SIG-M5 treated with dmso at 0.1 percent for 504 hours (cell line): ENCODE data around the gene ANKRD65.
"Not testable (repeated sequence)": the region's sequence is repeated elsewhere in the genome, so short reads cannot be mapped to it uniquely, and the experiment has no call there.

Experiments used
- DNase-seq: peaks from one replicate; lab custom pipeline; 2025; ENCODE audit not compliant: unreplicated experiment; lab: John Stamatoyannopoulos, UW

The ANKRD65 gene

DNA sequence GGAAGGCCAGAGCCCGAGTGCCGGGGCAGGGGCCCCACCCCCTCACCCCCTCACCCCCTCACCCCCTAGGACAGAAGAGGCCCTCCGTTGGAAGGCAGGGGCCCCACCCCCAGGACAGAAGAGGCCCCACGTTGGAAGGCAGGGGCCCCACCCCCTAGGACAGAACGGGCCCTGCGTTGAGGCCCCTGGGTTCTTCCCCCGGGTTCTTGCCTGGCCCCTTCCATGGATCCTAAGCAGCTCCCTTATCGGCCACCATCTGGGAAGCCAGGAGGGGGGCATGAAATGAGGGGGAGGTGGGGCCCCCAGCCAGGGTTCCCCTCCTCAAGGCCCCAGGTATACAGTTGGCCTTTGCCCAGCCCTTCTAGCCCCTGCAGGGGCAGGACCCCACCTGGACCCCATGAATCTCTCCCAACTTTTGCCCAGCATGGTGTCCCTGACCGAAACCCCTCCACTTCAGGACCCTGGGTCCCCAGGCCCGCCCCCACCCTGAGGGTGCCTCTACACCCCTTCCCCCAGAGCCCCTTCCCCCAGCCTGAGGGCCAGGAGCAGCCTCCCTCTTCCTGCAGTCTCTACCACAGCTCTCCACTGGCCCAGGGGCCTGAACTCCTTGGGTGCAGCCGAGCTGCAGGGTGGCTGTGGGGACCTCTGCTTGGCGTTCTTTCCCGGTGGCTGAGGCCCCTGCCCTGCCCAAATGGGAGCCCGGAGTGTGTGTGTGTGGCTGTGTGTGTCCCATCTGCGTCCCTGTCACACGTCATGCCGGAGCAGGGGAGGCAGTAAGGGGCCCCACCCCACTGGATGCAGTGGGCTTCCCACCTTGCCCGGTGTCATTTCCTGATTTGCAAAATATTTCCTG is 10.1 kb upstream of the ANKRD65 start:
- DNase-seq = no peak

DNA sequence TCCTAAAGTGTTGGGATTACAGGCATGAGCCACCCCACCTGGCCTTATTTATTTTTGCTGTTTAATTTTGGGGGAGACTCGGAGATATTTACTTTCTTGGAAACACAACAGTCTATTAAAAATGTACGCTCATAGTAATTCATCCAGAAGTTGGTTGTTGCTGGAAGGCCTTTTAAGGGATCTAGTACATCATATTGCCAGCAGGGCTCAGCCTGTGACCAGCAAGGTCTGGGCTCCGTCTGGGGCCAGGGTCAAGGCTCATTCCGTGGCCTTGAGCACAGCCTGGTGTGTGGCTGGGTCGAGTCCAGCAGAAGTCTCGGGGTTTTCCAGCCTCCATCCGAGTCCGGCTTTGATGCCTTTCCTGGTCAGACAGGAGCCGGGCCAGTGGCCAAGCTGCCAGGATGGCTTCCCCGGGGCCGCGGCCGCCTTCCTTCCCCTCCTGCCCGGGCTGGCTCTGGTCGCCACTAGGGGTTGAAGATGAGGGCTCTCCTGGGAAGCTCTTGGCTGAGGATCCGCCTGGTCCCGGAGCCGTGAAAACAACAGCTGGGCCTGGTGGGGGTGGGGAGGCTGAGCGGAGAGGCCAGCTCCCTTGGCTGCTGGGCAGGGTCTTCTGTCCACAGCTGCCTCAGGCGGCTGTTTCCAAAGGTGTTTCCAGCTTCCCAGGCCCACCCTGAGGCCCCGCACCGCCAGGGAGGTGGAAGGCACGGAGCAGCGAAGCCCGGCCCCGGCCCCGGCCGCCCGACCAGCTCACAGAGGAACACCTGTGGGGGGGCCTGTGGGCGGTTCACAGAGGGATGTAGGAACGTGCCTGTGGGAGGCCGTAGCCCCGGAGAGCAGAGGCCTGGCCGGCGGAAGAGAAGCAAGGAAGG is 9.3 kb upstream of the ANKRD65 start:
- DNase-seq = no peak

DNA sequence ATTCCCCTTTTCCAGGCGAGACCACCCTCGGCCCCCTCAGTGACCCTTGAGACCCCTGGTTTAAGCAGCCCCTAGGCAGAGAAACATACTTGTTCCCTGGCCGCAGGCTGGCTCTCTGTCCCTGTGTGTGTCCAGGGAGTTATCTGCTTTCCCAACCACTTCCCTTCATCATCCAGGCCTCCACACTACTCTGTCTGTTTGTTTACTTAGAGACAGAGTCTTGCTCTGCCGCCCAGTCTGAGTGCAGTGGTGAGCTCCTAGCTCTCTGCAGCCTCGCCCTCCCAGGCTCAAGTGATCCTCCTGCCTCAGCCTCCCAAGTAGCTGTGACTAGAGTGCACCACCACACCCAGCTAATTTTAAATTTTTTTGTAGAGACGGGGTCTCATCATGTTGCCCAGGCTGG is 8.6 kb upstream of the ANKRD65 start:
- DNase-seq = no peak

DNA sequence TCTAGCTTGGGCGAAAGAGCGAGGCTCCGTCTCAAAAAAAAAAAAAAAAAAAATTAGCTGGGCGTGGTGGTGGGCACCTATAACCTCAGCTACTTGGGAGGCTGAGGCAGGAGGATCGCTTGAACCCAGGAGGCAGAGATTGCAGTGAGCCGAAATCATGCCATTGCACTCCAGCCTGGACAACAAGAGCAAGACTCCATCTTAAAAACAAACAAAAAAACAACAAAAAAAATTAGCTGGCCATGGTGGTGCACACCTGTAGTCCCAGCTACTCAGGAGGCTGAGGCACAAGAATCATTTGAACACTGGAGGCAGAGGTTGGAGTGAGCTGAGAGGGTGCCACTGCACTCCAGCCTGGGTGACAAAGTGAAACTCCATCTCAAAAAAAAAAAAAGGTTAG is 7.9 kb upstream of the ANKRD65 start:
- DNase-seq = not testable (repeated sequence)

DNA sequence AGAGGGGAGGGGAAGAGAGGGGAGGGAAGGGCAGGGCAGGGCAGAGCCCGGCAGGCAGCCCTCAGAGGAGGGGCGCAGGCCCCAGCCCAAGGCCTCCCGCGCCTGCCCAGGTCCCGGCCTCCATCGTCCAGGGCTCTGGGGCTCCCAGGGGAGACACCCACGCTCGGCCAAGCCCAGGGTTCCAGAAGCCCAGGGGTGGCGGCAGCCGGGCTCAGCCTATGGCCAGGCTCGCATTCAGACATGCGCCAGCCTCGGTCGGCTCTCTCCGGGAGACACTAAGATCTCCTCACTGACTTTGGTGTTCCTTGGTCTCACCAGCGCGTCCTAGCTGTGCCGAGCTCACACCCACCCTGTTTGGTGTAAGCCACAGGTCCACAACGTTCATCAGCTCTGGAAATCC is 7.1 kb upstream of the ANKRD65 start:
- no peak for DNase-seq

DNA sequence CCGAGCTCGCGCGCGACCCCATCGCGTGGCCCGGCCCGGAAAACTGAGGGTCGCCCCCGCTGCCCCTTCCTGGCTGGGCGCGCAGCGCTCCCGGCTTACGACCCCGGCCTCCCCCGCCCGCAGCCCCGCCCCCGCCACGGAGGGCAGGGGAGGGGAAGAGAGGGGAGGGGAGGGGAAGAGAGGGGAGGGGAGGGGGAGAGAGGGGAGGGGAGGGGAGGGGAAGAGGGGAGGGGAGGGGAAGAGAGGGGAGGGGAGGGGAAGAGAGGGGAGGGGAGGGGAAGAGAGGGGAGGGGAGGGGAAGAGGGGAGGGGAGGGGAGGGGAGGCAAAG is 6.7 kb upstream of the ANKRD65 start:
- DNase-seq = no peak

DNA sequence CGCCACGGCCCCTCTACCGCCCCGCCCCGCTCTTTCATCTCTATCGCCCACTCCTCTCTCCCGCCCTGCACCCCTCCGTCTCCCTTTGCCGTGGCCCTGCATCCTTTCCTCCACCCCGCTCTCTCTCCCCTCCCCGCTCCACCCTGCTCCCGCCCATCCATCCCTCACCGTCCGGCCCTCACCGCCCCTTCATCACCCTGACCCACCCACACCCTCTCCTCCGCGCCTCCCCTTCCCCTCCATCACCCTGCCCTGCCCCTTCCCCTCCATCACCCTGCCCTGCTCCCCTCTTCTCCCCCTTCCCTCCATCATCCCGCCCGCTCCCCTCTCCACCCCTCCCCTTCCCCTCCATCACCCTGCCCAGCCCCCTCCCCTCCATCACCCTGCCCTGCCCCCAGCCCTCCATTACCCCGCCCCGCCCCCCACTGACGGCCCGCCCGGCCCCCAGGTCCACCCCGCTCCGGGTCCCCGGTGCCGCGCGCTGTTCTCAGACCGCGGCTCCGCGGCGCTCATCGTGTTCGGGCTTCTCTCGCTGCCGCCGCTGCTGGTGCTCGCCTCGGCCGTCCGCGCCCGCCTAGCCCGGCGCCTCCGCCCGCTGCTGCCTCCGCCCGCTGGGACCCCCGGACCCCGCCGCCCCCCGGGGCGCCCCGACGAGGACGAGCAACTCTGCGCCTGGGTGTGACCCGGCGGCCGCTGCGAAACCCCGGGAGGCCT is 6.2 kb upstream of the ANKRD65 start:
- DNase-seq = no peak

DNA sequence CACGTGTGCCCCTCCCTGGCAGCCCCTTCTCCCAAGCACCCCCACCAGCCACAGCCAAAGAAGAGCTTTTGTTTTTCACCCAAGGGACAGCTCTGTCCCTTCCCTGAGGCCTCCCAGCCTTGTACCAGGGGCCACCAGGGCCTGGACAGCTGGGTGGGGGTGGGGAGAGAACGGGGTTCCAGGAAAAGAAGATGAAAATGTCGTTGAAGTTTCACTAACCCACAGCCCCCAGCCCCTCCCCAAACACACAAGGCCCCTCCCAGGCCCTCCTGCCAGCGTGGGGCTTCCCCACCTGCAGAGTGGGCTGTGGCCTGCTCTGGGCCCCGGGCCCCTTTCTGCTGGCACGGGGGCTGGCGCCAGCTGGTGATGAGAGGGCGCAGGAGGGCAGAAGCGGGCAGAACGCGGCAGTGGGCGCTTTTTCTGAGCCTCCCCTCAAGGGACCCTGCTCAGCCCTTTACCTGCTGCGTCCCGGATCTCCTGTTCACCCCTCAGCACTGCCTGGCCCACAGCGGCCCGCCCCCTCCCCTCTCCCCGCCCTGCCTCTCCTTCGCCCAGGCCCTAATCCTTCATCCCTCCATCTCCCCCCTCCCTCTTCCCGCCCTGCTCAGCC is 5.5 kb upstream of the ANKRD65 start:
- no peak for DNase-seq

DNA sequence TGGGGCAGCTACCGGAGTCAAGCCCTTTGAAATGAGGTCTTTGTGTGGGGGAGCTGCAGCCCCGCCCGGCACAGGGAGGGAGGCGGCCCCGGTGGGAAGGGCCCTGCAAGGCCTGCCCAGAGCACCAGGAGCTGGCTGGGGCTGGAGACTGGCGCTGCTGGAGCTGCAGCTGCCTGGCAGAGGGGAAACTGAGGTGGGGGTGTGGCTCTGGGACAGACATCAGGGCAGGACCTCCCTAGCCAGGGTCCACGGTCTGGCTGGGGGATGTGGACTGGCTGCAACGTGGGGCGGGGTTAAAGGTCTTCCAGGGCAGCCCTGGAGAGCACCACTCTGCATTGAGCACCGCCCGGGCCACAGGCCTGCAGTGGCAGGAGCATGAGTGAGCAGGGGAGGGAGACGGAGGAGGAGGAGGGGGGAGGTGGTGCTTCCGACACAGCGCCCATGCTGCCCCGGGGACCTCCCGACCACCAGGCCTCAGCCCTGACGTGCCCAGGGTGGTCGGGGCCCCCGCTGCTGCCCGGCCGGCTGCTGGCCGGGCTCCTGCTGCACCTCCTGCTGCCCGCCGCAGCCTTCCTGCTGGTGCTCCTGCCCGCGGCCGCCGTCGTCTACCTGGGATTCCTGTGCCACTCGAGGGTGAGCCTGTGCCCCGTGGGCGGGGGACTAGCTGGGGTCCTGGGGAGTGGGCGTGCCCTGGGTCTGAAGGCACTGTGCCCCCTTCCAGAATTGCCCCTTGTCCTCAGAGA is 4.8 kb upstream of the ANKRD65 start:
- no peak for DNase-seq

DNA sequence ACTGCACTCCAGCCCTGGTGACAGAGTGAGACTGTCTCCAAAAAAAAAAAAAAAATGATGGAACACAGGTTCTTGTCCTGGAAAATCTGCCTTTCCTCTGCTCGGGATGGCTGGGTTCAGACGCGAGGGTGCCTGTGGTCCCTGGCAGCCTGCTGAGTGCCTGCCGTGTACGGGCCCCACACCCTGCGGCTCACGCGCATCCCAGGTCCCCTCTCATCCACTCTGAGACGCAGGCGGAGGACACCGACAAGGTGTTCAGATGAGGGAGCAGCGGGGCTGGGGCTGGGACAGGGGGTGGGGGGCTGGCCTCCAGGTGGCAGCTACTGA is 4.3 kb upstream of the ANKRD65 start:
- DNase-seq = no peak

DNA sequence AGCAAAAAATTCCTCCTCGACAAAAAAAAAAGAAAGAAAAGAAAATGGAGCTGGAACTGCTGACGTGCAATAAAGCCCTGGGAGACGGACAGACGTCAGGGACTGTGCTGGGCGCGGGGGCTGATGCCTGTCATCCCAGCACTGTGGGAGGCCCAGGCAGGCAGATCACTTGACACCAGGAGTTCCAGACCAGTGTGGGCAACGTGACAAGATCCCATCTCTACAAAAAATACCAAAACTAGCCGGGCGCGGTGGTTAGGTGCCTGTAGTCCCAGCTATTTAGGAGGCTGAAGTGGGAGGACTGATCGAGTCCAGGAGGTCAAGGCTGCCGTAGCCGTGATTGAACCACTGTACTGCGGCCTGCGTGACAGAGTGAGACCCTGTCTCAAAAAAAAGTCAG is 3.6 kb upstream of the ANKRD65 start:
- DNase-seq = no peak

DNA sequence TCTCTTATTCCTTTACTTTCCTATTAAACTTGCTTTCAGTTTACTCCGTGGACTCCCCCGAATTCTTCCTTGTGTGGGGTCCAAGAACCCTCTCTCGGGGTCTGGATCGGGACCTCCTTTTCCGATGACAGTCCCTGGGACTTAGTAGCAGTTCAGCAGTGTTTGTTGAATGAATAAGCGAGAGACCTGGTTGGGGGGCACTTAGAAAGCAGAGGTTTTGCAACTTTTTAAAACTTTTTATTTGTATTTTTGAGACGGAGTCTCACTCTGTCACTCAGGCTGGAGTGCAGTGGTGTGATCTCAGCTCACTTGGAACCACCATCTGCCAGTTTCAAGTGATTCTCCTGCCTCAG is 2.1 kb upstream of the ANKRD65 start:
- DNase-seq = no peak

DNA sequence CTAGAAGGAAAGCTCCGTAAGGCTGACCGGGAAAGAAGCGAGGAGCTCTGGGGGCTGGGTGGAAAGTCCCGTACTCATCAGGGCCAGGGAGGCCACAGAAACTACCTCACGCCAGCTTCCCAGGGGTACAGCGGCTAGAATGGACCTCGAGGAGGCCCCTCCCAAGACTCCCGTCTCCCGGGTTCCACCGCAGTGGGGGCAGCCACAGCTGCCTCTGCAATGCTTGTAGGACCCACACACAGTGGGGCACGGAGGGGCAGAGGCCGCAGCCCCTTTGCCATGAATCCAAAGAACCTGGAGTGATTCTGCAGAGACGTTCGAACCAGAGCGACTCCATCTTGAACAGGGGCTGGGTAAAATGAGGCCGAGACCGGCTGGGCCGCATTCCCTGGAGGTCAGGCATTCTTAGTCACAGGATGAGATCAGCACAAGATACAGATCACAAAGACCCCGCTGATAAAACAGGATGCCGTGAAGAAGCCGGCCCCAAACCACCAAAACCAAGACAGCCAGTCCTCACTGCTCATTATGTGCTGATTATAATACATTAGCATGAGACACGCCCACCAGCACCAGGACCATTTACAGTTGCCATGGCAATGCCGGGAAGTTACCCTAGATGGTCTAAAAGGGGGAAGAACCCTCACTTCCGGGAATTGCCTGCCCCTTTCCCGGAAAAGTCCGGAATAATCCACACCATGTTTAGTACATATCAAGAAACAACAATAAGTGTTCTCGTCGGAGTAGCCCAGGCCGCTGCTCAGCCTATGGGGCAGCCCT is 1.6 kb upstream of the ANKRD65 start:
- DNase-seq = no peak

DNA sequence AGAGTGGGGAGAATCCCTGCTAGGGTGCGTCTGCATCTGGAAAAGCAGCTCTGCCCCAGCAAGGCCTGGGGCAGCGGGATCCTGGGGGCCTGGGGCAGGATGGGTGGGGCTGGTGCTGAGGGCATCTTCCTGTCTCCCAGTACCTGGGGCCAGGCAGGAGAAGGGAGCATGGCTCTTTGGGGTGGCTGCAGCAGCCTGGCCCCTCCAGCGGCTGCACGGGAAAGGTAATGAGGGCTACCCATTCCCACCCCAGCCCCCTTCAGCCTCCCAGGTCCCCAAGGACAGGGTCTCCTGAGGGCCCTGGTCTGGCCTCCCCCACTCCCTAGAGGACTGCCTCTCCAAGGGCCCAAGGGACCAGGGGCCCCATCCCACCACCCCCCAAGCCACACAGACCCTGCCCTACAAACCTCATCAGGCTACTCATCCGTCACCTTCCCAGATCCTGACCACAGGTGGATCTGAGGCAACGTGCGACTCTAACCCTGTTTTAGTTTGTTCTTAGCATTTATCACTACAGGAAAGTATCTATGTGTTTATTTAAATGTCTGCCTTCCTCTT is 910 bp upstream of the ANKRD65 start:
- DNase-seq = no peak

DNA sequence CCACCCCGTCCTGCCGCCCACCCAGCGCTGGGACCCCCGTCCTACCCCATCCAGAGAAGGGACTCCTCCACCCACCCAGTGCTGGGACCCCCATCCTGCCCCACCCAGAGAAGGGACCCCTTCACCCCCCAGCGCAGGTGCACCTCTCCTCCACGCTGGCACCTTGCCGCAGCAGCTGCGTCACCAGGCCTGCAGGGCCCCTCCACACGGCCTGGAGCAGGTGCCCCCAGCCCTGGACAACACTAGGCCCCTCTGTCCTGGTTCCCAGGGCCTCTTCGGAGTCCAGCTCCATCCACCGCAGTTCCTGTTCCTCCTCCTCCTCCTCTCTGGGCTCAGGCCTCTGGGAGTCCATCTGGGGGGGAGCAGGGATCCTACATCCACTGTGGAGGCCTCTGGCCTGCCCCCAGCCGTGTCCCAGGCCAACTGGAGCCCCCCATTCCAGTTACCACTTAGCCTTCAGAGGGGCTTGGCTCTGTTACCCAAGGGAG is 378 bp downstream of the ANKRD65 start:
- no peak for DNase-seq

DNA sequence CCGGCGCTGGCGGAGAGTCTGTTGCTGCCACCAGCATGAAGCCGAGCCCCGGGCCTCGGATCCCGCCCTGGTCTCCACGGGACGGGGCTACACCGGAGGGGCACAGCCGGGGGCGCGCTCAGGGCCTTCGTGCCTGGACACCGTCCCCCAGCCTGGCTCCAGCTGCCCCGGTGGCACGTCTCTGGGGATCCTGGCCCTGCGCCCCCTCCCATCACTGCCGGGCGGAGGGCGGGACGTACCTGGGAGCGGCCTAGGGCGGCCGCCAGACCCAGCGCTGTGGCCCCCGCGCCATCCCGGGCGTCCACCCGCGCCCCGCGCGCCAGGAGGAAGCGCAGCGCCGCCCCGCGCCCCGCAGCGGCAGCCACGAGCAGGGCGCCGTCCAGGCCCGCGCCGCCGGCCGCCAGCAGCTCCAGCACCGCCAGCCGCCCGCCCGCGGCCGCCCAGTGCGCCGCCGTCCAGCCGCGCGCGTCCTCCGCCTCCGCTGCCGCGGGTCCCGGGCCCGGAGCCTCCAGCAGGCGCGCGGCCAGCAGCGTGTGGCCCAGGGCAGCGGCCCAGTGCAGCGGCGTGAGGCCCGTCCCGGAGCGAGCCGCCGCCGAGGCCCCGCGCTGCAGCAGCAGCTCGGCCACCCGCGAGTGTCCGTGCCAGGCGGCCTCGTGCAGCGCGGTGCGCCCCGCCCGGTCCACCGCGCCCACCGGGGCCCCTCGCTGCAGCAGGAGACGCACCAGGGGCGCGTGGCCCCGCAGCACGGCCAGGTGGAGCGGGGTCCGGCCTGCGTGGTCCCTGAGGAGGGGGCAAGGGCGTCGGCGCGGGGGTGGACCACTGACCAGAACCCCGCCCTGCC is 1.0 kb downstream of the ANKRD65 start:
- no peak for DNase-seq

DNA sequence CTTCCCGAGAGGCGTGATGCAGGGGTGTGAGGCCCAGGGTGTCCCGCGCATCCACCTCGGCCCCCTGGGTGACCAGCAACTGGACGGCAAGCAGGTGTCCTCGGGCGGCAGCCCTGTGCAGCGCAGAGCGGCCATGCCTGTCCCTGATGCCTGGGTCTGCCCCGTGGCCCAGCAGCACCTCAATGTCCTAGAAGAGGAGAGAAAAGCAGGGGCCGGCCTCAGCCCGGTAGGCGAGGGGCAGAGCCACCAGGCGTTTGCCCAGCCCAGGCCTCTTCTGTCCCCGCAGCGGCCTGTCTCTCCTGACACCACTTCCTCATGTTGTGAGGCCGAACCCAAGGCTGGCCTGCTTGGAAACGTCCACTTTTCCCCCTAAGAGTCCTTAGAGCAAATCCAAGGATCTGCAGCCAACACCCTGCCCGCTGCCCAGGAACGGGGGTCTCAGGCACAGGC is 1.7 kb downstream of the ANKRD65 start:
- DNase-seq = no peak

DNA sequence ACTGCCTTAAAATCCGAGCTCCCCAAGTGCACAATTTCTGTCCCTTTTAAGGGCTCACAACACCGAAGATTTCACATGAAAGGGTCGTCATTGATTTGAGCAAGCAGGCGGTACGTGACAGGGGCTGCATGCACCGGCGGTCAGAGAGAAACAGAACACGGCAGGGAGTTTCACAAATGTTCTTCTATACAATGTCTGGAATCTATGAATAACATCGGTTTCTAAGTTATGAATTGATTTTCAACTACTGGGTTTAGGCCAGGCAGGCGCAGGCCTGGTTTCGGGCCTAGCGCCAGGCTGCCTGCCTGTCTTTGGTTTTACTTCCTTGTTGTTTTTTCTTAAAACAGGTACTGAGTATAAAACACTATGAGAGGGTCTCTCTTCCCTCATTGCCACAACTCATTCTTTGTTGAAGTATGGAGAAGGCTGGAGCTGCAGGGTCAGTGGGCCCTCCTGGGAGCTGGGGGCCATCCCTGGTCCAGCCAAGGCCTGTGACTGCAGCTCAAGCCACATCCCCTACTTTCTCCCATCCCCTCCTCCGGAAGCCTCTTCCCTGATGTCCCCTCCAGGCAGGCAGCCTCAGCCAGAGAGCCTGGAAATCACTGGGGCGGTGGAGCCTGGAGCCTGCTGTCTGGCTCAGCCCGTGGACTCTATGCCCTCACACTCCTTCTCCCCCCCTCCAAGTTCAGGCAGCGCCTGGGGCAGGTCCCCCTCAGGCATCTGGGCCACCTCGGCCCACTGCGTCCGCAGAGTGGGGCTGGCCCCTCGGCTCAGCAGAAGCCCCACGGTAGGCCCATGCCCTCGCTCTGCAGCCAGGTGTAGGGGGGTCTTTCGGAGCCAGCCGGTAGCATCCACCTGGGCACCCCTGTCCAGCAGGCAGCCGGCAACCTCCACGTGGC is 2.4 kb downstream of the ANKRD65 start:
- no peak for DNase-seq
